ENCODE data around the gene MYO18B. TPM values are rescaled to one million over a fixed set of nuclear protein-coding genes. Genes with fewer than 3 reads are reported as not detected.

MYO18B gene
- total and polyA plus RNA-seq, 2 of the 8 experiments (the other 6 are each of a cell fraction or from before 2014, with no cell fraction given): 0.62 to 0.78 TPM

DNA sequence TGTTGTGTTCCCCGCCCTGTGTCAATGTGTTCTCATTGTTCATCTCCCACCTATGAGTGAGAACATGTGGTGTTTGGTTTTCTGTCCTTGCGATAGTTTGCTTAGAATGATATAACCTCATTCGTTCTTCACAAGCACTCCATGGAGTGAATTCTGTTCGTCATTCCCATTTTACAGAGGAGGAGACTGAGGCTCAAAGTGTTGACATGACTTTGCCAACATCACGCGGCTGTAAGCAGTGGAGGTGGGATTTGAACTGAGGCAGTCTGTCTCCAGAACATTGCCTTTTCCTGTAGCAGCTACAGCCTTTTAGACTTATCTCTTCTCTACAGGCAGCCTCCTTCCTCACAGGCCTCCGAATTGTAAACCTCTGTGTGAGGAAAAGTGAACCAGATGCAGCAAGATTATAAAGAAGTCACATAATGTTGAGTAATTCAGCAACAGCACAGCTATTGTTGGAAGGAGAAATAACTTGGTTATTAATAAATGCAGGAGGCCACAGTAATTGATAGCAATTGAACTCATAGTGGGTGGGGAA lies 74.6 kb downstream of the MYO18B start (continued):
- TF ChIP-seq MAFK (IDR thresholded peaks at IDR 0.05; ENCODE audit: low read depth, low read length) (no peak), CTBP2 (IDR thresholded peaks at IDR 0.05; ENCODE audit: borderline replicate concordance, insufficient read depth, insufficient read length, low read length) (no peak)
